GM04504 (cell line): ENCODE measurements around the gene SPATC1L.
"Not testable (repeated sequence)": the region's sequence is repeated elsewhere in the genome, so short reads cannot be mapped to it uniquely, and the experiment has no call there.

Experiments
- DNase-seq: peaks from one replicate; pipeline ENCODE4 v3.0.0-alpha.2; 2012; ENCODE audit warnings: low read depth

The SPATC1L gene

DNA sequence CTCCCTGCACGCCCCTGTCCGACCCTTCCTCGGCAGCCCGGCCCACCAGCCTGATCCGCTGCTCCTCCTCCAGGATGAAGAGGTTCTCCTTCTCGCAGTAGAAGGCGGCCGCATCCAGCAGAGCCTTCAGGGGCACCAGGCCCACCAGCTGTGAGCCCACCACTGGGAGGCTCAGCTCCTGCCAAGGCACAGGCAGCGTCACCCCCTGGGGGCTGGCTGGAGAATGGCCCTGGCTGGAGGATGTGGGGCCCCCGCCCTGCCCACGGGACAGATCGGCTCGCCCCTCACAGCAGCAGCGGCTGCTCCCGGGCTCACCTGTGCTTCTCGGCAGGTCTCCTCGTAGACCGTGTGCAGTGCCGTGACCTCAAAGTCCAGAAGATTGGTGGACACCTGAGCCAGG lies 34.2 kb downstream of the SPATC1L start:
- DNase-seq = no peak

DNA sequence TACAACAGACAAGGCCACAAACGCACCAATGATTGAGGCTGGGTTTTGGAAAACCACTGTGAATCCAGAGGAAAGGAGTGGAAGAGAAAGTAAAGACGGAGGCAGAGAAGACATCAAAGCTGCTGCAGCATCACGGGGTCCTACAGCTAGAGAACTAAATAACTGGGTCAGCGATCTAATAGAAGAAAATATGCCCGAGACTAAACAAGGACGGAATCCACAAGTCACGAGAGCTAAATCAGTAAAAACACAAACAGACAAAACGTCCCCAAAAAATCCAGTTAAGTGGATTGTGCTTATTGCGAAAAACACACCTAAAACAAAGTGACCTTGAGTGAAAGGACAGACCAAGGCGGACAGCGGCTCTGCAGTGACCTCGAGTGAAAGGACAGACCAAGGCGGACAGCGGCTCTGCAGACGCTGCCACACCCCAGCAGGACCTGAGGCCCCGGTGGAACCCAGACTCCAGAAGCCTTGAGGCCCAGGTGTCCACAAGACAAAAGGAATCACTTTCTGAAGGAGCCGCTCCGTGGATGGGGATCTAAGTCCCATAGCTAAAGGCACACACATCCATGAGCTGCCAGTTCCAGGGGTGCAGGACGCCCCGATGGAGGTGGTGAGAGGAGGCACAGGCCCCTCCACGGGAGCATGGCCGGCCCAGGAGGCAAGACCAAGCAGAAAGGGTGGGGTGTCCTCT lies 34.9 kb downstream of the SPATC1L start:
- DNase-seq = no peak

DNA sequence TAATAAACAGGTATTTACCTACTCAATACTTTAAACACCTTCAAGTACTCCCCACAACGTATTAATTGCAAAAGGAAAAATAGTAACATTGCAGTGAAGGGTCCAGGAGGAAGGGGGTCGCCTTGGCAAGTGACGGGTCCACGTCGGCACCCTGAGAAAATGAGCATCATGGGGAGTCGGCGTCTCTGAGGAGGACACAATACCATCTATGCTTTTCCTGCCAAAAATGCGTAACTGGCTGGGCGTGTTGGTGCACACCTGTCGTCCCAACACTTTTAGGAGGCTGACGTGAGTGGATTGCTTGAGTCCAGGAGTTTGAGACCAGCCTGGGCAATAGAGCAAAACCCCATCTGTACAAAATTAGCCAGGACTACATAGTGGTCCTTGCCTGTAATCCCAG lies 36.2 kb downstream of the SPATC1L start:
- no peak for DNase-seq

DNA sequence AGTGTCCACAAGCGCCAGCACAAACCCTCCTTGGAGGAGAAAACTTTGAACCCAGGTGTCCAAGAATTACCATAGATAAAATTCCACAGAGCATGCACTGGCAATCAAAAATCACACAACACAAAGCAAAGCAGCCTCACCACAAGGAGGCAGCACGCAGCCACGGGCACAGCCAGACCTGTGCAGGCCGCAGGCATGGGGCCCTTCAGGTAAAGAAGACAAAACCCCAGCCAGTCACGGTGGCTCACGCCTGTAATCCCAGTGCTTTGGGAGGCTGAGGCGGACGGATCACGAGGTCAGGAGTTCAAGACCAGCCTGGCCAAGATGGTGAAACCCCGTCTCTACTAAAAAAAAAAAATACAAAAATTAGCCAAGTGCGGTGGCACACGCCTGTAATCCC lies 36.8 kb downstream of the SPATC1L start:
- not testable (repeated sequence) for DNase-seq

DNA sequence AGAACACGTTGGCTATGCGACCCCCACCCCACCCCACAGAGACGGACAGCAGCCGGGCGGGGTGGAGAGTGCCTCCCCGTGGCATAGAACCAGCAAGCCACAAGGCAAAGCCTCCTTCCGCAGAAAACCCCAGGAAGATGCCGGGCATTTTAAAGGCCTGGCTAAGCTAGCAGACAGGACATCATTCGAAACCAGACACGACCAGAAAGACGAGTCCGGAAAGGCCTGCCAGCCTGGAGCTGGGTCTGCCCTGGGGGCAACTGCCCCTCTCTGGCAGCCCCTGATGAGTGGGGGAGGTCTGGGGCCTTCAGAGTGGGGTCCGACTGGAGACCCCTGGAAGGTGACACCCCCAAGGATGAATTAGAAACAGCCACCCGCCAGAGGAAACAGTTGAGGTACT lies 37.4 kb downstream of the SPATC1L start:
- no peak for DNase-seq

DNA sequence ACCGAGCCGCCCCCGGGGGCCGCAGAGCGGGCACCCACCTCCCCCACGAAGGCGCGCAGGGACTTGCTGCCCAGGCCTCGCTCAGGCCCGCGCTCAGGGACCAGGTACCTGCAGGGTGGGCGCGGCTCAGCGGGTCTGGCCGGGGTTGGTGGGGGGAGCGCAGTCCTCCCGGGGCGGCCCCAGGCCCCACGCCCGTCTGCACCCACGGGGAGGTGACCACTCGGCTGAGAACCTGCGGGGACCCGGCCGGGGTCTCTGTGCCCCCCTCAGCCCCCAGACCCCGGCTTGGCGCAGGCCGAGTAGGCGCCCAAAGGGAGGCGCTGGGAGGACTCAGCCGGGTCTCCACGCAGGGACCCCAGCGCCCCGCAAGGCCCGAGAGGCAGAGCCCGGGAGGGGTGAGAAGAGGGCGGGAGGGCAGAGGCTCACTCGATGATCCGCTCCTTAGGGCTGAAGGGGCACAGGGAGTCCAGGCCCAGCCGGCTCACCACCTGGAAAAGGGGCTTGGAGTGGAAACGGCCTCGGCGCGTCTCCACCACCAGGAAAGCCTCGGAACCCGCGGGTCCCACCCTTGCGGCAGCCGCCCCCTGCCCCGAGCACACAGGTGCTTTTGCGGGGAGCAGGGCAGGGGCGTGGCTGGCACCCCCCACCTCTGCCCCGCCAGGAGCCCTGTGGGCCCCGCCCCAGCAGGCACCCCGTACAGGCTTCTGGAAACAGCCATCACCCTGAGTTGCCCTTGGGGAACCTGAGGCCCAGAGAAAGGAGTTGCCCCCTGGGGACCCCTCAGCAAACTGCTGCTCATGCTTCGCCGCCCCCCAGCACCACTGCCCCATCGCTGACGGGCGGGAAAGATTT lies 38.2 kb downstream of the SPATC1L start:
- no peak for DNase-seq

DNA sequence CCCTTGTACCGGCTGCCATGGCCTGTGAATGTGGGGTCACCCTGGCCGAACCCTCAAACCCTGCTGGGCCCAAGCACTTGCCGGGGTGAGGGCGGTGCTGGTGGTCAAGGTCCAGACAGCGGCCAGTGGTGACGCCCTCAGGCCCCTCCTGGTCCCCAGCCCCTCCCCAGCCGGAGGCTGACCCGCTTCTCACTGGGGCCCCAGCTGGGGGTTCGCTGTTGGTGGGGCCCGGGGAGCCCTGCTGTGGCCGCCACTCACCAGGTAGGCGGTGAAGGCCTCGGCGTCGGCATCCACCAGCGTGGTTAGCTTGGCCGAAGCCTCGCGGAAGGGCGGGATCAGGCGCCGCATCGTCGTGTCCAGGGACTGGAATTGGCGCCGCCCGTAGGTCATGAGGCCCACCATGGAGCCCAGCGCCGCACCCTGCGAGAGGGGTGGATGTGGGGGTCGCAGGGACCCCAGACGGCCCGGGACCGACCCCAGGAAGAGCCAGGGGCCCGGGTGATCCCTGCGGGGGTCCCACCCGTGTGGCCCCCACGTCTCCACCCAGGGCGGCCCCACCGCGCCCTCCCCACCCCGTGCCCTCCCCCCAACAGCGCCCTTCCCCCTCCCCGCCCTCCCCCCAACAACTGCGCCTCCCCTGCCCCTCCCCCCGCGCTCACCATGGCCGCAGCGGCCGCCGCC lies 39.0 kb downstream of the SPATC1L start:
- DNase-seq = no peak

DNA sequence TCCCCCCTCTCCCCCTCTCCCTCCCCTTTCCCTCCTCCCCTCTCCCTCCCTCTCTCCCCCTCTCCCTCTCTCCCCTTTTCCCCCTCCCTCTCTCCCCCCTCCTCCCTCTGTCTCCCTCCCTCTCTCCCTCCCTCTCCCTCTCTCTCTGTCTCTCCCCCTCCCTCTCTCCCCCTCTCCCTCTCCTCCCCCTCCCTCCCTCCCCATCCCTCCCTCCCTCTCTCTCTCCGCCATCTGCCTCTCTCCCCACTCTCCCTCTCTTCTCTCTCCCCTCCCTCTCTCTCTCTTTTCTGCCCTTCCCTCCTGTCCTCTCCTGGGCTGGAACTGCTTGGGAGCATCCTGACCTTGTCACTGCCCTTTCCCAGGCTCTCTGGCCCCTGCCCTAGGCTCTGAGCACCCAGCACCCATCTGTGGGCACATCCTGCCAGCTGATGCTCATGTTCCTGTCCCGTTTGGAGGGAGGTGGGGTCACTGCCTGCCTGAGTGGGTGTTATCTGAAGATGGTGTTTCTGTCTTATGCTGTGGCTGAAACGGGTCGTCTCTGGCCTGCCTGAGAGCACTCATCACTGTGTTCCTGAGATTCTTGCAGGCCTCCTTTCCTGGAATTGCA lies 39.7 kb downstream of the SPATC1L start:
- DNase-seq = no peak

DNA sequence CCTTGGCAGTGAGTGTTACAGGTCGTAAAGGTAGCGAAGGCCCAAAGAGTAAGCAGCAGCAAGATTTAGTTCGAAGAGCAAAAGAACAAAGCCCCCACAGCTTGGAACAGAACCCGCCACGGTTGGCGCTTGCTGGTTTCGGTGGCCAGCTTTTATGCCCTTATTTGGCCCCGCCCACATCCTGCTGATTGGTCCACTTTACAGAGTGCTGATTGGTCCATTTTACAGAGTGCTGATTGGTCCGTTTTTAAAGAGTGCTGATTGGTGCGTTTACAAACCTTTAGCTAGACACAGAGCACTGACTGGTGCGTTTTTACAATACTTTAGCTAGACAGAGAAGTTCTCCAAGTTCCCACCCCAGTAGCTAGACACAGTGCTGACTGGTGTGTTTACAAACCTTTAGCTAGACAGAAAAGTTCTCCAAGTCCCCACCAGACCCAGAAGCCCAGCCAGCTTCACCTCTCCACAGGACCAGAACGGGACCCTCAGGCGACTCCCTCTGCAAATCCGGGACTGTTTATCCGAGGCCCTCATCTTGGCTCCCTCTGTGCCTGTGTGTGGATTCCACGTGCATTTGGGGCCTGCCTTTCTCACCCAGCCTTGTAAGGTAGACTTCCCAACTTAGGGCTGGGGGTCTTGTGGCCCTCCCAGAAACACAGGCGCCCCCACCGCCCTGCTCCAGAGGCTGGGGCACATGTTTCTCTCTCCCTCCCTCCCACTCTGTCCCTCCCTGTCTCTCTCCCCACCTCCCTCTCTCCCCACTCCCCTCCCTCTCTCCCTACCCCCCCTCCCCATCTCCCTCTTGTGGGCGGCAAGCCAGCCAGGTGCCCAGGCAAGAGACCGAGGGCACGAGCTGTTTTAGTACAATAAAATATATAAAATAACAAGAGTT lies 41.4 kb downstream of the SPATC1L start:
- DNase-seq = no peak

DNA sequence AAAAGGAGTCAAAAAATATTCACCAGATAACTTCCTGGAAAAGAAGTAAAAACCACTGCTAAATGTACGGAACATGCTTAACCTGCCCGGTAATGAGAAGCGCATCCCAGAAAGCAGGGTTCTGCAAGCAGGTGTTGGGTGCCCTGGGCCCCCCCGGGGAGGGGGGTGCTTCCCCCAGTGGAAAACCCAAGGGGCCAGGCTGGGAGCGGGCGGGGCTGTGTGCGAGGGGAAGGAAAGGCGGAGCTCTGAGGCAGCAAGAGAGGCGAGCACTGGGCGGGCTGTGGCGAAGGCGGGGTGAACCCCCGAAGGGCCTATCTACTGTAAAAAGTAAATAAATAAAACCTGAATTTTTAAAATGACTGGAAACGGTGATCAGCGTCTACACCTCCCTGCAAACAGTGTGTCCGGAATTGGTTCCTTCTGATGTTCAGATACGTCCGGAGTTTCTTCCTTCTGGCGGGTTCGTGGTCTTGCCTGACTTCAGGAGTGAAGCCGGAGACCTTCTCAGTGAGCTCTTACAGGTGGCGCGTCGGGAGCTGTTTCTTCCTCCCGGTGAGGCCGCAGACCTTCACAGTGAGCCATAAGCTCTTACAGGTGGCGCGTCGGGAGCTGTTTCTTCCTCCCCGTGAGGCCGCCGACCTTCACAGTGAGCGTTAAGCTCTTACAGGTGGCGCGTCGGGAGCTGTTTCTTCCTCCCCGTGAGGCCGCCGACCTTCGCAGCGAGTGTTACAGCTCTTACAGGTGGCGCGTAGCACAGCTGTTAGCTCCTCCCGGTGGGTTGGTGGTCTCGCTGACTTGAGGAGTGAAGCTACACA lies 42.3 kb downstream of the SPATC1L start:
- no peak for DNase-seq

DNA sequence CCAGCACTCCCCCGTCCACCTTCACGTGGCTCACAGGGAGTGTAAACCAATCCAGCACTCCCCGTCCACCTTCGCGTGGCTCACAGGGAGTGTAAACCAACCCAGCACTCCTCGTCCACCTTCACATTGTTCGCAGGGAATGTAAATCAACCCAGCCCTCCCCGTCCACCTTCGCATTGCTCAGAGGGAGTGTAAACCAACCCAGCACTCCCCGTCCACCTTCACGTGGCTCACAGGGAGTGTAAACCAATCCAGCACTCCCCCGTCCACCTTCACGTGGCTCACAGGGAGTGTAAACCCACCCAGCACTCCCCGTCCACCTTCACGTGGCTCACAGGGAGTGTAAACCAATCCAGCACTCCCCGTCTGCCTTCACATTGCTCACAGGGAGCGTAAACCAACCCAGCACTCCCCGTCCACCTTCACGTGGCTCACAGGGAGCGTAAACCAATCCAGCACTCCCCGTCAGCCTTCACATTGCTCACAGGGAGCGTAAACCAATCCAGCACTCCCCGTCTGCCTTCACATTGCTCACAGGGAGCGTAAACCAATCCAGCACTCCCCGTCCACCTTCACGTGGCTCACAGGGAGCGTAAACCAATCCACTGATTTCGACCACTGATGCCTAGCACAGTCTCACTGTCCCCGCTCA lies 43.8 kb downstream of the SPATC1L start:
- DNase-seq = not testable (repeated sequence)

DNA sequence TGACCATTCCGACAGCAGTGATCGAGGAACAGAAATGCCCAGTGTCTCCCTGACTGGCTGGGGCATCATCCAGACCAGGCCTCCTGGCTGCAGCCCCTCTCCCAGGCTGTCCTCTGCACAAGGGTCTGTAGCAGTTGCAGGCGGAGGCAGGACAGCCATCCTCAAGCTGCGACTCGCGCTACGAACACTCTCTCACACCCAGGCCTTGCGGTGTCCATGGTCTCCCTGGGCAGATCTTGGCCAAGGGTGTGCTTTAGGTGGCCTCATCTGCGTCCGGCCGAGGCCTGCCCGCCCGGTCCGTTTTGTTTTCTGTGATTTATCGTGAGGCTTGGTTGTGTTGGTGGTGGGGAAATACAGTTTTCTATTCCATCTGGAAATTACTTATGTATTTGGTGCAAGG lies 44.6 kb downstream of the SPATC1L start:
- no peak for DNase-seq

DNA sequence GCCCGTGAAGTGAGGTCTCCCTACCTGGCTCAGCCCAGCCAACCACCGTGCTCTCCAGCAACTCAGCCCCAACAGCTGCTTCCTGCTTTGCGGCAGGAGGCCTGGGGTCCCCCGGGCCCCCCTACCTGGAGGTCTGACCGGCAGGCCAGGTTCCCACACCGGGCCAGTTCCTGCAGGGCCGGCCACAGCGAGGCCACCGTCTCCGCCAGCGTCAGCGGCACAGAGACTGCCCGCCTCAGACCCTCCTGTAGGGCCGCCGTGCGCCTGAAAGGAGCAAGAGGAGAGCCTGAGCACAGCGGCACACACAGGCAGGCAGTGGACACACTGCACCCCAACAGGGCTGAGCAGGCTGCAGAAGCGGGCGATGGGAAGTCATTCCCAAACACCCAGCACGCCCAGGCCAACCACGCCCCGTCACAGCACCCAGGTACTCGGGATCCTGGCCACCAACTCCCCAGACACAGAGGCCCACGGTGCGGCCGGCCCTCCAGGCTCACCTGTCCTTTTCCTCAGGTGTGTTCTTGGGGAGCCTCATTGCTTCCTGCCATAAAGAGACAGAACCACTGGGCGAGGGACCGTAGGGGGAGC lies 45.8 kb downstream of the SPATC1L start:
- DNase-seq = no peak

DNA sequence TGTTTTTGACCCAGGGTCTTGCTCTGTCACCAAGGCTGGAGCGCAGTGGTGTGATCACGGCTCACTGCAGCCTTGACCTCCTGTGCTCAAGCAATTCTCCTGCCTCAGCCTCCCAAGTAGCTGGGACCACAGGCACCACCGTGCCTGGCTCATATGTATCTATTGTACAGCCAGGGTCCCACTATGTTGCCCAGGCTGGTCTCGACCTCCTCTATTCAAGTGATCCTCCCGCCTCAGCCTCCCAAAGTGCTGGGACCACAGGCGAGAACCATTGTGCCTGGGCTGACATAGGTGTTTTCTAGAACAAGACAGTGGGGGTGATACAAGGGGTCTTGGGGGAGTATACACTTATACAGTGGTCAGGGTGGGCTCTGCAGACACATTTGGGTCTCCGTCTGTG lies 46.4 kb downstream of the SPATC1L start:
- DNase-seq = no peak

DNA sequence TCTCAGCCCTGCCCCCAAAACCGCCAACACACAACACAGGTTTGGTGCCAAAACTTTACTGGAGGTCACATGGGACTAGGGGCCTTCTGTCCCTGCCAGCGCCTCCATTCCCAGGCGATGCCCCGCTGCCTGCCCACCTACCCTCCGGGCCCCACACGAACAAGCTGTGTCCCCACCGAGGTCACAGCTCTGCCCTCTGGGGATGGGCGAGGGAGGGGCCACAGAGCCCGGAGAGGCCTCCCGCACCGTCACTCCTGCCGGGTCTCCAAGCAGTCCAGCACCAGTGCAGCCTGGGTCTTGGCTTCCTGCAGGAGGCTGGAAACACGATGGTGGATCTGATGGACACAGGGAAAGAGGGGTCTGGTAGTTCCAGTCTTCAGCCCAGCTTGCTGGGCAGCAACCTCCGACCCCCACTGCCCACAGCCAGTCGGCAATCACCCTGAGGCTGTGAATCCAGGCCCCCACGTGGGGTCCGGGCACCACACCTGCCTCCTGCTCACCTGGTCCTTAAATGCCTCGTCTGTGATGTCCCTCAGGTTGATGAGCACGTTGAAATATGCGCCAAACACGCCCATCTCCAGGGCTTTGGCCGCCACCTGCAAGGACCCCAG lies 47.4 kb downstream of the SPATC1L start:
- no peak for DNase-seq

DNA sequence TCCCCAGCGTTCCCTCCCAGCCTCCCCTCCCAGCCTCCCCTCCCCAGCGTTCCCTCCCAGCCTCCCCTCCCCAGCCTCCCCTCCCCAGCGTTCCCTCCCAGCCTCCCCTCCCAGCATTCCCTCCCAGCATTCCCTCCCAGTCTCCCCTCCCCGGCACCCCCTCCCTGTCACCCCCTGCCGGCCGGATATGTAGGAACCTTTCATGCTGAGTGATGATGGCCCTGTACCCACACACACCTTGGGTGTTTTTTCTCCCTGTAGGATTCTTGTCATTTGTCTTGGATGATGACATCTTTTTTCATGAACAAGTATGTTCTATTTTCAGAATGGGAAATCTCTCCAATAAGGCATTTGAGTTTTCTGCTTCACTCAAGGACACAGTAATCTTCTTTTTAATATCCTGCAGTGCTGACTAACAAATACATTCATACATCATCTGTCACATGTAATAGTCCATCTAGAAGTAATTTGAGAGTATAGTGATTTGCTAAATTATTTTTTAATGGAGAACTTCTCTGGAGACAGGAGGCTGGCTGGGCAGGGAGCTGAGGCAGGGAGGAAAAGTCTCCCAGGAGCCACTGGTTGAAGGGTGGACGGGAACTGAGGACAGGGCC lies 48.4 kb downstream of the SPATC1L start:
- DNase-seq = no peak

DNA sequence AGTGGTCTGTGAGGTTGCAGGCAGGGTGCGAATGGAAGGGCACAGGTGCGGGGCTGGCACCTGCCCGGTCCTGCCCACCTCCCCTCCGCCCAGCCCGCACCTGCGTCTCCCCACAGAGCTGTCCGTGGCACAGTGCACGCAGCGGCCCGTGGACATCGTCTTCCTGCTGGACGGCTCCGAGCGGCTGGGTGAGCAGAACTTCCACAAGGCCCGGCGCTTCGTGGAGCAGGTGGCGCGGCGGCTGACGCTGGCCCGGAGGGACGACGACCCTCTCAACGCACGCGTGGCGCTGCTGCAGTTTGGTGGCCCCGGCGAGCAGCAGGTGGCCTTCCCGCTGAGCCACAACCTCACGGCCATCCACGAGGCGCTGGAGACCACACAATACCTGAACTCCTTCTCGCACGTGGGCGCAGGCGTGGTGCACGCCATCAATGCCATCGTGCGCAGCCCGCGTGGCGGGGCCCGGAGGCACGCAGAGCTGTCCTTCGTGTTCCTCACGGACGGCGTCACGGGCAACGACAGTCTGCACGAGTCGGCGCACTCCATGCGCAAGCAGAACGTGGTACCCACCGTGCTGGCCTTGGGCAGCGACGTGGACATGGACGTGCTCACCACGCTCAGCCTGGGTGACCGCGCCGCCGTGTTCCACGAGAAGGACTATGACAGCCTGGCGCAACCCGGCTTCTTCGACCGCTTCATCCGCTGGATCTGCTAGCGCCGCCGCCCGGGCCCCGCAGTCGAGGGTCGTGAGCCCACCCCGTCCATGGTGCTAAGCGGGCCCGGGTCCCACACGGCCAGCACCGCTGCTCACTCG lies 52.2 kb downstream of the SPATC1L start:
- DNase-seq = no peak

DNA sequence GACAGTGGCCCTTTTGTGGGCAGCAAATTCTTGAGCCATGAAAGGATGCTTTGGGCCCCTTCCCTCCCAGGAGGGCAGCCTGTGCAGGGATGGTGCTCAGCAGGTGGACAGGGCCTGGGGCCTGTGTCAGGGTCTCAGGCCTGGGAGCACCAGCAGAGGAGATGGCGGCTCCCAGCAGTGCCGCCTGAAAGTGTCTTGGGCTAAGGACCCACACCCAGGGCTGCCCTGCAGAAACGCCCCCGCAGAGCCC lies 52.7 kb downstream of the SPATC1L start:
- DNase-seq = no peak
